PFSK-1 (cell line): Measurements from ENCODE around the gene ANKS1B.

Experiments used
- FOXP2 ChIP-seq: optimal IDR thresholded peaks from 2 replicates; pipeline ENCODE3; 2011; ENCODE audit warnings: borderline replicate concordance, control low read depth, inconsistent platforms; ENCODE audit not compliant: insufficient read depth; ENCODE audit errors: extremely low read length, extremely low read depth
- POLR2AphosphoS5 ChIP-seq: IDR thresholded peaks from 2 replicates; pipeline ENCODE4 v1.6.1; 2012; ENCODE audit warnings: low read depth, mild to moderate bottlenecking, control low read depth, low read length, moderate library complexity
- REST ChIP-seq, 2 experiments: IDR thresholded peaks; 2 replicates each; pipeline versions ENCODE4 v1.6.1 to v1.8.0; 2011 to 2012; ENCODE audit warnings: low read depth in 2 of 2, low read length in 2 of 2, control low read depth in 1 of 2, inconsistent platforms in 1 of 2, mild to moderate bottlenecking in 1 of 2, moderate library complexity in 1 of 2; ENCODE audit not compliant: insufficient read depth in 1 of 2
- SIN3A ChIP-seq: IDR thresholded peaks from 2 replicates; pipeline ENCODE4 v1.6.1; 2012; ENCODE audit warnings: mild to moderate bottlenecking, low read length, moderate library complexity, borderline replicate concordance; ENCODE audit not compliant: insufficient read depth

DNA sequence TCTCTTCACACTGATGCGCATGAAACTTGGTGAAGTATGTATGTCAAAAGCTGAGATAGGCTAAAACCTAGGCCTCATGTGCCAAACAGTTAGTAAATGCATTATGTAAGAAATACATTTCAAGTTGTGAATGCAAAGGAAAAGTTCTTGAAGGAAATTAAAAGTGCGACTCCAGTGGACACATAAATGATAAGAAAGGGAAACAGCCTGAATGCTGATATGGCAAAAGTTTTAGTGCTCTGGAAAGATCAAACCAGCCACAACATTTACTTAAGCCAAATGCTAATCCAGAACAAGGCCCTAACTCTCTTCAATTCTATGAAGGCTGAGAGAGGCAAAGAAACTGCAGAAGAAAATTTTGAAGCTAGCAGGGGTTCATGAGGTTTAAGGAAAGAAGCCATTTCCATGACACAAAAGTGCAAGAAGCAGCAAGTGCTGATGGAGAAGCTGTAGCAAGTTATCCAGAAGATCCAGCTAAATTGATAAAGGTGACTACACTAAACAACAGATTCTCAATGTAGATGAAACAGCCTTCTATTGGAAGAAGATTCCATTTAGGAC is 262.9 kb downstream of the ANKS1B start:
- no peak for TF ChIP-seq POLR2AphosphoS5
- TF ChIP-seq FOXP2, result no peak
- TF ChIP-seq REST (IDR thresholded peaks at IDR 0.05; ENCODE audit: insufficient read depth in 1 of 2, low read depth in 2 of 2, low read length in 2 of 2), result no peak
- no peak for TF ChIP-seq SIN3A
